ENCODE measurements around the gene SNORC.
"Not testable (repeated sequence)": the region's sequence is repeated elsewhere in the genome, so short reads cannot be mapped to it uniquely, and the experiment has no call there.

The SNORC gene

GRCh38 chr2:232842689-232843088, 27.4 kb upstream of the SNORC start:
- H3K27ac ChIP-seq: no peak overlapping the region
- peaks cover 73% of the 10 kb centered on the region for H3K36me3 ChIP-seq (ENCODE audit: insufficient read depth, low read length)
- no peak for TF ChIP-seq EZH2 (IDR thresholded peaks at IDR 0.05)
- TF ChIP-seq POLR2AphosphoS5 (IDR thresholded peaks at IDR 0.05; ENCODE audit: borderline replicate concordance, low read depth, low read length): no peak
- TF ChIP-seq FOXP2 (optimal IDR thresholded peaks at IDR 0.05; ENCODE audit: control extremely low read depth, extremely low read length, insufficient read depth): no peak
- no peak overlapping the region for H3K4me3 ChIP-seq
- H3K9ac ChIP-seq (ENCODE audit: insufficient read length): no peak overlapping the region
- H3K9me3 ChIP-seq (ENCODE audit: low read depth, low read length): no peaks in the 10 kb centered on the region
- no peak for DNase-seq (ENCODE audit: low read depth, low spot score)

DNA sequence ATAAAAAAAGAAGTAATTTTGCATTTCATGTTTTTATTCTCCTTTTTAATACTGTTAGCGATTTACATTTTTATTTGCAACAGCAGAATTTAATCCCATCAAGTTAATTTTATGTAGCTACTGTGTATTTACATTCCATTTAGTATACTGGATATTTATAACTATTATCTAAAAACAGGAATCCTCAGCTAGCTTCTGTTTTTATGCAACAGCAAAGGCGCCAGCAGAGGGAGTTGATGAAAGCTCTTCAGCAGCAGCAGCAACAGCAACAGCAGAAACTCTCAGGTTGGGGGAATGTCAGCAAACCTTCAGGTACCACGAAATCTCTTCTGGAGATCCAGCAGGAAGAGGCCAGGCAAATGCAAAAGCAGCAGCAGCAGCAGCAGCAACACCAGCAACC, 26.2 kb upstream of the SNORC start:
- H3K27ac ChIP-seq: no peak overlapping the region
- no peak for DNase-seq (ENCODE audit: low read depth, low spot score)
- H3K36me3 ChIP-seq (ENCODE audit: insufficient read depth, low read length): peaks cover 83% of the 10 kb centered on the region
- H3K4me3 ChIP-seq: no peak overlapping the region
- H3K9ac ChIP-seq (ENCODE audit: insufficient read length): no peak overlapping the region
- TF ChIP-seq POLR2AphosphoS5 (IDR thresholded peaks at IDR 0.05; ENCODE audit: borderline replicate concordance, low read depth, low read length): no peak
- no peak for TF ChIP-seq FOXP2 (optimal IDR thresholded peaks at IDR 0.05; ENCODE audit: control extremely low read depth, extremely low read length, insufficient read depth)
- no peak for TF ChIP-seq EZH2 (IDR thresholded peaks at IDR 0.05)
- H3K9me3 ChIP-seq (ENCODE audit: low read depth, low read length): no peaks in the 10 kb centered on the region

- H3K9me3 ChIP-seq (ENCODE audit: low read depth, low read length): no peaks in the 10 kb centered on the region
- H3K9ac ChIP-seq (ENCODE audit: insufficient read length): no peak overlapping the region
- TF ChIP-seq POLR2AphosphoS5 (IDR thresholded peaks at IDR 0.05; ENCODE audit: borderline replicate concordance, low read depth, low read length) (no peak), EZH2 (IDR thresholded peaks at IDR 0.05) (no peak), FOXP2 (optimal IDR thresholded peaks at IDR 0.05; ENCODE audit: control extremely low read depth, extremely low read length, insufficient read depth) (no peak)
- no peak for DNase-seq (ENCODE audit: low read depth, low spot score)
- no peak overlapping the region for H3K27ac ChIP-seq
- peaks cover 85% of the 10 kb centered on the region for H3K36me3 ChIP-seq (ENCODE audit: insufficient read depth, low read length)
- H3K4me3 ChIP-seq: no peak overlapping the region
These were observed 24.0 kb upstream of the SNORC start for GRCh38 chr2:232846055-232846454.

- H3K9me3 ChIP-seq (ENCODE audit: low read depth, low read length): no peaks in the 10 kb centered on the region
- TF ChIP-seq POLR2AphosphoS5 (IDR thresholded peaks at IDR 0.05; ENCODE audit: borderline replicate concordance, low read depth, low read length): no peak
- TF ChIP-seq FOXP2 (optimal IDR thresholded peaks at IDR 0.05; ENCODE audit: control extremely low read depth, extremely low read length, insufficient read depth): no peak
- TF ChIP-seq EZH2 (IDR thresholded peaks at IDR 0.05): no peak
- peaks cover 72% of the 10 kb centered on the region for H3K36me3 ChIP-seq (ENCODE audit: insufficient read depth, low read length)
- H3K9ac ChIP-seq (ENCODE audit: insufficient read length): no peak overlapping the region
- H3K4me3 ChIP-seq: no peak overlapping the region
- H3K27ac ChIP-seq: no peak overlapping the region
- no peak for DNase-seq (ENCODE audit: low read depth, low spot score)
These were observed 20.0 kb upstream of the SNORC start for GRCh38 chr2:232850039-232850438.

DNA sequence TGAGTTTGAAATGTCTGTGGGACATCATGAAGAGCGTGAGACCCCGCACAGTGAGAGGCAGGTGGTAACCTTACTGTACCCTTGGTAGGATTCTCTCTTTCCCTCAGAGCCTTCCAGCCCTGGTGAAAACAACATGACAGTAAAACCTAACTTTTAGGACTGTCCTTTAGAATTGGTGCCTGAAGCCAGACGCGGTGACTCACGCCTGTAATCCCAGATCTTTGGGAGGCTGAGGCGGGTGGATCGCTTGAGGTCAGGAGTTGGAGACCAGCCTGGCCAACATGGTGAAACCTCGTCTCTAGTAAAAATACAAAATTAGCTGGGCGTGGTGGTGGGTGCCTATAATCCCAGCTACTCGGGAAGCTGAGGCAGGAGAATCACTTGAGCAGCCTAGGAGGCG, 18.0 kb upstream of the SNORC start:
- H3K9ac ChIP-seq (ENCODE audit: insufficient read length); H3K27ac ChIP-seq; DNase-seq (ENCODE audit: low read depth, low spot score); H3K9me3 ChIP-seq (ENCODE audit: low read depth, low read length); H3K4me3 ChIP-seq: not testable (repeated sequence)
- peaks cover 70% of the 10 kb centered on the region for H3K36me3 ChIP-seq (ENCODE audit: insufficient read depth, low read length)

DNA sequence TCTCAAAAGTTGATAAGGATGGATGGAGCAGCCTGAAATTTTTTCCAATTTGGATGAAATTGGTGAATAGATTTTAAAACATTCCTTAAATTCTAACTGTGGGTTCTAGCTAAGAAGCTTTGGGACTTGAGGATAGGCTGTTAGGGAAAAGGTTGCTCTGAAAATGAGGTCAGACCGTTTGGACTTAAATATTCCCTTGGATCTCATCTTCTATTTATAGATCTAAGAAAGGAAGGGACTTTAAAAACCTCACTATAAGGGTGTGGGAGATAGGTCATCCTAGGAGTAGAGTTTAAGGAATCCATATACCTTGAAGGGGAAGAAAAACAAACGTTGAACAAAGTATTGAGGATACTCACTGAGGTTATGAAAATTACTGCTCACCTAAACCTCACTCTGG, 17.4 kb upstream of the SNORC start:
- no peaks in the 10 kb centered on the region for H3K9me3 ChIP-seq (ENCODE audit: low read depth, low read length)
- TF ChIP-seq EZH2 (IDR thresholded peaks at IDR 0.05) (no peak), POLR2AphosphoS5 (IDR thresholded peaks at IDR 0.05; ENCODE audit: borderline replicate concordance, low read depth, low read length) (no peak), FOXP2 (optimal IDR thresholded peaks at IDR 0.05; ENCODE audit: control extremely low read depth, extremely low read length, insufficient read depth) (no peak)
- DNase-seq (ENCODE audit: low read depth, low spot score): no peak
- no peak overlapping the region for H3K4me3 ChIP-seq
- H3K9ac ChIP-seq (ENCODE audit: insufficient read length): no peak overlapping the region
- peaks cover 70% of the 10 kb centered on the region for H3K36me3 ChIP-seq (ENCODE audit: insufficient read depth, low read length)
- no peak overlapping the region for H3K27ac ChIP-seq

DNA sequence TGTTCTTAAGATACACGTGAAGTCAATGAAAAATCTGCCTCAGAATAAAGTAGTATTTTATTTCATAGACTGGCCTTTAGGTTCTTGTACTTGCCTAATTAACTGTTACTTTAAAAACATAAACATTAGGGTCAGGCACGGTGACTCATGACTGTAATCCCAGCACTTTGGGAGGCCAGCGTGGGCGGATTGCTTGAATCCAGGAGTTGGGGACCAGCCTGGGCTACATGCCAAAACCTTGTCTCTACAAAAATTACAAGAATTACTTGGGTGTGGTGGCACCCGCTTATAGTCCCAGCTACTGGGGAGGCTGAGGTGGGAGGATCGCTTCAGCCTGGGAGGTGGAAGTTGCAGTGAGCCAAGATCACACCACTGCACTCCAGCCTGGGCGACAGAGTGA, 16.0 kb upstream of the SNORC start:
- DNase-seq (ENCODE audit: low read depth, low spot score): no peak
- Histone ChIP-seq H3K36me3 (ENCODE audit: insufficient read depth, low read length) (peaks cover 68% of the 10 kb centered on the region), H3K27ac (no peak overlapping the region), H3K9me3 (ENCODE audit: low read depth, low read length) (no peaks in the 10 kb centered on the region), H3K4me3 (no peak overlapping the region), H3K9ac (ENCODE audit: insufficient read length) (no peak overlapping the region)
- no peak for TF ChIP-seq FOXP2 (optimal IDR thresholded peaks at IDR 0.05; ENCODE audit: control extremely low read depth, extremely low read length, insufficient read depth)
- TF ChIP-seq EZH2 (IDR thresholded peaks at IDR 0.05): no peak
- no peak for TF ChIP-seq POLR2AphosphoS5 (IDR thresholded peaks at IDR 0.05; ENCODE audit: borderline replicate concordance, low read depth, low read length)

GRCh38 chr2:232857158-232857563, 12.9 kb upstream of the SNORC start:
- no peak overlapping the region for H3K9ac ChIP-seq (ENCODE audit: insufficient read length)
- no peak overlapping the region for H3K4me3 ChIP-seq
- H3K9me3 ChIP-seq (ENCODE audit: low read depth, low read length): no peaks in the 10 kb centered on the region
- TF ChIP-seq FOXP2 (optimal IDR thresholded peaks at IDR 0.05; ENCODE audit: control extremely low read depth, extremely low read length, insufficient read depth) (no peak), EZH2 (IDR thresholded peaks at IDR 0.05) (no peak), POLR2AphosphoS5 (IDR thresholded peaks at IDR 0.05; ENCODE audit: borderline replicate concordance, low read depth, low read length) (no peak)
- DNase-seq (ENCODE audit: low read depth, low spot score): no peak
- peaks cover 55% of the 10 kb centered on the region for H3K36me3 ChIP-seq (ENCODE audit: insufficient read depth, low read length)
- H3K27ac ChIP-seq: no peak overlapping the region

DNA sequence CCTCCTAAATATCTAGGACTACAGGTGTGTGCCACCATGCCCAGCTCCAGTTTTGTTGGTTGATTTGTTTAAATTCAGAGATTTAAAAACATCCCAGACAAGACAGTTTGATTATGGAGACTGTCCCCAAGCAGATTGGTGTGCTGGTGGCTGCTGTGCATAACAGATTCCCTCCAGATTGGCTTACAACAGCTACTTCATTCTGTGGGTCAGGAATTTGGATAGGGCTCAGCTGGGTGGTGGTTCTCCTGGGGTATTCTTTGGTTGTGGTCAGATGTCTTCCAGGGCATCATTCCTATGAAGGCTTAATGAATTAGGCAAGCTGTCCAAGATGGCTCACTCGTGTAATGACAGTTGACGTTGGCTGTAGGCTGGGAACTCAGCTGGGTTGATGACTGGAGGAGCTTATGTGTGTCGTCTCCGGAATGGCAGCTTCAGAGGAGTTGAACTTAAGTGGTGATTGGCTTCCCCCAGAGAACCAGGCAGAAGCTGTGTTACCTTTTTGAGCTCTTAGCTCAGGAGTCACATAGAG, 10.6 kb upstream of the SNORC start:
- H3K4me3 ChIP-seq: no peak overlapping the region
- TF ChIP-seq FOXP2 (optimal IDR thresholded peaks at IDR 0.05; ENCODE audit: control extremely low read depth, extremely low read length, insufficient read depth) (no peak), POLR2AphosphoS5 (IDR thresholded peaks at IDR 0.05; ENCODE audit: borderline replicate concordance, low read depth, low read length) (no peak), EZH2 (IDR thresholded peaks at IDR 0.05) (no peak)
- no peak overlapping the region for H3K27ac ChIP-seq
- no peak for DNase-seq (ENCODE audit: low read depth, low spot score)
- H3K9me3 ChIP-seq (ENCODE audit: low read depth, low read length): no peaks in the 10 kb centered on the region
- H3K36me3 ChIP-seq (ENCODE audit: insufficient read depth, low read length): peaks cover 45% of the 10 kb centered on the region
- no peak overlapping the region for H3K9ac ChIP-seq (ENCODE audit: insufficient read length)
